NCI-H1930 (cell line): ENCODE data around the gene H3-3A.

Experiments
- DNase-seq, 2 experiments: peaks; one replicate each; lab custom pipeline; 2025; lab: John Stamatoyannopoulos, UW

Gene H3-3A

DNA sequence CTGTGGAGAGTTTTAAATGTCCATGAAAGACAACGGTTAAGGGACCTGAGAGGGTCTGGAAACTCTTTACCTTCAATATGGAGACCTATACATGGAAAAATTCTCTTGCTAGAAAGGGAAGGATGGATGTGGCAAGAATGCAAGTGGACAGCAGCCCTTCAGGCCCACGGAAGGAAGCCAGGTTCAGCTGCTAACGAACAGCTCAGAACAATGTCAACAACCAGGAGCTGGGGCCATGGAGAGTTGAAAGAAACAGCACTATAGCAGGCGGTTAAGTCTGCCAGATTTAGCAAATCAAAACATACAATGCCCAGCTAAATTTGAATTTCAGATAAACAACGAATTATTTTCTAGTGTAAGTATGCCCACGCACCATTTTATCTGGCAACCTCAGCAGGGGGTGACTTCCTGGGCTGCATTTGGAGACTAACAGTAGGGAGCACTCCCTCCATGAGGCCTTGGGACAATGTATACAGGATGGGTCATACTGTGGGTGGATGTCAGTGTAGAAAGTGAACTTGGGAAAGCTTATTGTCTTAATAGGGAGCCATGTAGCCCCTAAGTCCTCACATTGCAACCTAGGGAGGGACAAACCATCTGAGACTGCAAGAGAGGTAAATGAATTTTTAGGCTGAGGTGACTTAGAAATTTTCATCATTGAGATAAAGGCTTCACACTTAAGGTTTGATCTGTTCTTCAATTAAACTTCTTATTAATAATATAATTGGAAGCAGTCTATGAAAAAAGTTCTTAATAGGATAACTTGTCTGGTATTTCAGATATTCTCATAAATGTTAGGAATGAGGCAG lies 7.8 kb upstream of the H3-3A start:
- DNase-seq: no peak

DNA sequence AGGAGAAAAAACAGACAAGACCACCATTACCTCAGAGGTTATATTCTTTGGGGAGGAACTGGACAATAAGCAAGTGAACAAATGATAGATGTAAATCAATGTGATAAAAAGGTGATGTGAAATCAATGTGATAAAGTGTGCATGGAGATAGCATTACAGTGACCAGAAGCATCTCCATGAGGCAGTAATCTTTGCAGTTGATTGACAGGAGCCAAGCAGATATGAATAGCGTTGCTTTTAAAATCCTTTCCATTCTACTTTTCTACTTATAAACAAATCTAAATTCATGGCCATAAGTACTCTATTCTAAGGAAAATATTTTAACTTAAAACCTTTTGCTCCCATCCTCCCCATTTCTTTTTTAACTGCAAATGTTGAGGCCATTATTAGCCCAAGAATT lies 2.8 kb upstream of the H3-3A start:
- no peak for DNase-seq

GRCh38 chr1:226060427-226060826 lies 2.1 kb upstream of the H3-3A start:
- no peak for DNase-seq

- DNase-seq: no peak
These were observed 1.3 kb upstream of the H3-3A start for GRCh38 chr1:226061068-226061840.

DNA sequence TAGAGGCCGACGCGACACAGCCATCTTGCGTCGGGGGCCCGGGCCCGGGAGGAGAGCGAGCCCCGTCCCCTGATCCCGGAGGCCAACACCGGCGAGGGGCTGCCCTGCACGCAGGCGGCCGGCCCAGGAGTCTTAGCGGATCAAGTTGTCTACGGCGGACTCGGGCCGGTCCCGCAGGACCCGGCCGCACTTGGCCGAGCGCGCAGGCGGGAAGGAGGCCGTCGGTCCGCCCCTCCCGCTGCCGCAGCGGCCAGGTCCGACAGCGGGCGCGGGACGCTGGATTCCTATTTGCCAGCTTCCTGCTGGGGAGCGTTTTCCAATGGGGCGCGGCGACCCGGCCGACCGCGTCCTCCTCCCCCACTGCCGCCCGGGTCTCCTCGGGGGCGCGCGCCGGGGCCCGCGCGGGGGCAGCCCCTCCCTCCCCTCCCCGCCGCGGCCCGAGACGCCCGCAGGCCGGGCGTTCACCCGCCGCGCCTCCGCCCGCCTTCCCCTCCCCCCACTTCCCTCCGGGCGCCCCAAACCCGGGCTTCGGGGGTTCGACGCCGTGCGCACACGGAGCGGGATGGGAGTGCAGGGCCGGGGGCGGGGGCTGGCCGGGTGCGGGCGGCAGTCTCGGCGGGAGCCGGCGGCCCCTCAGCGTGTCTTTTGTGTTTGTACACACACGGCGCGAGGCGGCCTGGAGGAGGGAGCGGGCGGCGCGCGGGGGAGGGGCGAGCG lies 517 bp upstream of the H3-3A start:
- DNase-seq: peak; percentile 58 to 80

DNA sequence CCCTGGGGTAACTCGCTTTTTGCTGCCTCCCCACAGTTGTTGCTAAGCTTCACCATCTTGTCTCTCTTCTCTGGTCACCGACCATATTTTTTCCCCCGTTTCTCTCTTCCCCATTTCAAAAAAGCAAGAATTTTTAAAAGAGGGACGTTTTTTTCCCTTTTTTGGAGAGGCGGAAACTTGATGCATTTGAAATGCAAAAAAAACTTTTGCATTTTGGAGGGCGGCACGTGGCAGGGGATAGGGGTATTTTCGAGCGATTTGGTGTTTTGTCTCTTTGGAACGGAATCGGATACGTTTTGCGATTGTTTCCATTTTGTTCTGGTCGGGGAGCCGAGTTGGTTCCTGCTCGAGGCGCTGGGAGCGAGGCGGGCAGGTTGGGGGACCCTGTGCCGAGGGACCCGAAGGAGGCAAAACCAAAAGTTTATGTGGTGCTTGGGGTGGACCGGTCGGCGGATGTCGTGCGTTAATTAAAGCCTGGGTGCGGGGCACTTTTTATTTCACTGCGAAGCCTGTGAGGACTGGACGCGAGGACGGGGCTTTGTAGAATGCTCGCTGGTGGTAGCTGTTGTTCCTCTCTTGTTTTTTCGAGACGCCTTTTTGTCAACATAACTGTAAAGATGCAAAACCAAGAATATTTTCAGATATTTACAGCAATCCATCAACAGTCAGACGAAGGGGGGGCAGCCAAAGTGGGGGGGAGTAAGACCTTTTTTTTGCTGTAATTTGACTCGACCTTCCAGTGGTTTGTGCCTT lies 884 bp downstream of the H3-3A start:
- peak; percentile 34 to 35 for DNase-seq

- peak in 1 of 2 experiments; percentile 4 for DNase-seq
These were observed 1.7 kb downstream of the H3-3A start for GRCh38 chr1:226063977-226064815.

GRCh38 chr1:226064816-226065248 lies 2.3 kb downstream of the H3-3A start:
- peak in 1 of 2 experiments; percentile 20 for DNase-seq

- no peak for DNase-seq
These were observed 4.0 kb downstream of the H3-3A start for GRCh38 chr1:226066415-226067078.

GRCh38 chr1:226069811-226070489 lies 7.4 kb downstream of the H3-3A start:
- no peak for DNase-seq

- DNase-seq: no peak
These were observed 9.8 kb downstream of the H3-3A start for GRCh38 chr1:226072347-226072746.

DNA sequence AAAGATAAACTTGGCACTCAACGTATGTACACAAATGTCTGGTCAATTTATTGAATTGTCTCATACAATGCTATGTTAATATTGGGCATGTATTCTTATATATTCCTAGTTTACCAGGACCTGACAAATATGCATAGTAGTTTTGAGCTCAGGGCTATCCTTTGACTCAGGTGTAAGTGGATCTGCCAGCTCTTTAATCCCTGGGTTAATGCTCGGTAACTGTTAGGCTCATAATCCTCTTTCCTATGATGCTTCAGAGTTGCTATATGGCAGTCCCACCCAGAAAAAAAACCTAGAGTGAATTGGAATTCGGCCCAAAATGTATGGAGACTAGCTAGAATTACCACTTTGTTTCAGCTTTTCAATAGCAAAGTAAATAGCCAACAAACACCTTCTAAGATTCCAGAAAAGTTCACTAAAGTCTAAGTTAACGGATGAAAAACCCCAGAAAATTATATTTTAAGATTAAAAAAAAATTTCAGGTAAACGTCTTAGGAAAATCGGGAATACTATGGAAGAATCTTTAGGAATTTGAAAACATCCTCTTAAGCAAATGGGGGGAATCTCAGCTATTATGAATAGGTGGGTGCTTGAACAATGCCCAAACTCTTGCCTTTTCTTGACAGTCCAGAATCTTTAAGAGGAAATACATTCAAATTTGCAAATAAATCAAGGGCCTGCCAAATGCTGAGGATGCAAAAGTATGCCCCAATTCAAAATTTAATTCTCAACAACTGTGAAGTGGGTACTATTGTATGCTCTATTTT lies 10.9 kb downstream of the H3-3A start:
- no peak for DNase-seq

- no peak for DNase-seq
These were observed 11.5 kb downstream of the H3-3A start for GRCh38 chr1:226074046-226074445.

- no peak for DNase-seq
These were observed 13.9 kb downstream of the H3-3A start for GRCh38 chr1:226076378-226076777.

- DNase-seq: no peak
These were observed 15.9 kb downstream of the H3-3A start for GRCh38 chr1:226078374-226078773.

GRCh38 chr1:226082587-226082917 lies 20.0 kb downstream of the H3-3A start:
- no peak for DNase-seq

DNA sequence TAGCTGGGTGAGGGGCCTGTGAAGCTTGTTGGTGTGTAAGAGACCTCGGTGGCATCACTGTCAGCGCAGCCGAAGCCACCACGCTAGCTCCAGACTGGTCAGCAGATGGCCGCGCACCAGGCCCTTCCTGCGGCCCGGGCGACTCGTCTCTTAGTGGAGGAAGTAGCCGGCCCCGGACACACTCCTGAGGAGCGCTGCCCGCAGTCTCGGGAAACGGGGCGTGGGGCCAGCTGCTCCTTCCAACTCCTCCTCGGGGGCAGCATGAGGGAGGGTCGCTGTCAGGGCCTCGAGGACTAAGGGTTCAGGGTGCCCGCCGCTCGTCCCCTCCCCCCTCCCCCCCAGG lies 20.4 kb downstream of the H3-3A start:
- DNase-seq: no peak

DNA sequence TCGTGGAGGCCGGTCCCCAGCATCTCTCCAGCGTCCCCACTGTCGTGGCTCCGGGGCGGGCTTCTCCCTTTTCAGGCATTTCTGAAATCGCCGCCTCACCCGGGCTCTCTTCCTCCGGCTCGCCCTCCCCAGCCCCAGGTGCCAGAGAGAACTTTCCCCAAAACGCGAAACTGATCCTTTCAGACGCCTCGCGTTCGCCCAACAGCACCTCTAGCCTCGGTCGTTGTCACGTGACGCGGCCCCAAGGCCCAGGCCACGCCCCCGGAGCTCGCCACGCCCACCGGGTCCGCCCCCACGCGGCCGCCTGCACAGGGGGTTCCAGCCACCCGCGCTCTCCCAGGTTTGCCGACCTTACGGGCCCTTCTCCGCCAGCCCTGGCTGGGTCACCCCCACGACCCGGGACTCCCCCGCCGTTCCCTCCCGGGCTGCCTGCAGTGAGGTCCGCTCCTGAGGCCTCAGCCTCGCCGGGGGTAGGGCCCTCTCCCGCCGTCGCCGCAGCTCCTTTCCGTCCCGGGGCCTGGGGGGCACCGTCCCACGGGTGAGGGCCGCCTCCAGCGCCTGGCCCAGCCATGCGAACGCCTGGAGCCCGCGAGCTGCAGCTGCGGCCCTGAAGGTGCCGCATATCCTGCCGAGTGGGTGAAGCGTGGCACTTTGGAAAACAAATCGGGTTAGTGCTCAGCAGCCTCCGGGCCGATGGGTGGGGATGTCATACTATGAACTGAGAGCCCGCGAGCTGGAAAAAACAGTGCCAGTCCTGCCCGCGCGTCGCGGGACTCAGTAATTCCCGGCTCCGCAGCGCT lies 21.0 kb downstream of the H3-3A start:
- peak; percentile 47 to 82 for DNase-seq
